GM23338 (cell line): Measurements from ENCODE around the gene MAGEE1.

Experiments
- CTCF ChIP-seq, 2 experiments: fragments of 200-600 bp in 1 of 2; sonication (generic) in 1 of 2; conservative IDR thresholded peaks; 2 replicates each; pipeline versions ENCODE4 v1.5.1 to v1.6.1; 2016 to 2017; ENCODE audit warnings: antibody characterized with exemption in 2 of 2, low read depth in 2 of 2, mild to moderate bottlenecking in 2 of 2, moderate library complexity in 1 of 2
- EZH2phosphoT487 ChIP-seq: fragments of 200-600 bp; sonication (generic); IDR thresholded peaks from one replicate; pipeline ENCODE4 v1.8.1; 2018; ENCODE audit warnings: antibody characterized with exemption; ENCODE audit not compliant: unreplicated experiment
- JUNB ChIP-seq: IDR thresholded peaks from one replicate; pipeline ENCODE4 v1.6.1; 2016; ENCODE audit warnings: antibody characterized with exemption; ENCODE audit not compliant: unreplicated experiment
- POLR2AphosphoS5 ChIP-seq: IDR thresholded peaks from 2 replicates; pipeline ENCODE4 v1.6.1; 2016; ENCODE audit warnings: antibody characterized with exemption, low read depth
- REST ChIP-seq: IDR thresholded peaks from one replicate; pipeline ENCODE4 v1.6.1; 2018; ENCODE audit warnings: antibody characterized with exemption; ENCODE audit not compliant: unreplicated experiment

GRCh38 chrX:76477353-76477752 lies 49.8 kb downstream of the MAGEE1 start:
- TF ChIP-seq JUNB, result no peak
- no peak for TF ChIP-seq CTCF (conservative IDR thresholded peaks at IDR 0.05; ENCODE audit: low read depth in 2 of 2)
- TF ChIP-seq POLR2AphosphoS5, result no peak
- no peak for TF ChIP-seq EZH2phosphoT487
- peak; percentile 40 for TF ChIP-seq REST
